ENCODE data around the gene GABBR2.

Gene GABBR2

DNA sequence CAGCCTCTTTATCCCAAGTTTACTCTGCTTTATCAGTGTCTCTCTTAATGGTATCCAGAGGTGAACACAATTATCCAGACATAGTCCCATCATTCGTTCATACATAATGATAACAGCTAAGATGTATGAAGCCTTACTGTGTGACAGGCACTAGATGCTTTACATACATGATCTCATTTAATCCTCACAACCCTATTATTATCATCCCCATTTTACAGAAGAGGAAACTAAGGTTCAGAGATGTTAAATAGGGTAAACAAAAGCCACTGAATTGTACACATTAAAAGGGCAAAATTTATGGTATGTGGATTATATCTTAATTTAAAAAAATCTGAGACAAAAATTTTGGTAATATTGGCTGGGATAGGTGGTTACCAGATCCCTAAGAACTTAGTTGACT, 329.2 kb downstream of the GABBR2 start:
- Mint-ChIP-seq H3K4me3 (no peak overlapping the region), H3K27me3 (ENCODE audit: low read depth, poor library complexity) (peaks cover 15% of the 10 kb centered on the region), H3K9me3 (no peaks in the 10 kb centered on the region), H3K4me1 (peaks cover 16% of the 10 kb centered on the region), H3K36me3 (ENCODE audit: low read depth) (no peaks in the 10 kb centered on the region), H3K27ac (no peak overlapping the region)
- DNase-seq = no peak
- TF ChIP-seq, protein P1, sequence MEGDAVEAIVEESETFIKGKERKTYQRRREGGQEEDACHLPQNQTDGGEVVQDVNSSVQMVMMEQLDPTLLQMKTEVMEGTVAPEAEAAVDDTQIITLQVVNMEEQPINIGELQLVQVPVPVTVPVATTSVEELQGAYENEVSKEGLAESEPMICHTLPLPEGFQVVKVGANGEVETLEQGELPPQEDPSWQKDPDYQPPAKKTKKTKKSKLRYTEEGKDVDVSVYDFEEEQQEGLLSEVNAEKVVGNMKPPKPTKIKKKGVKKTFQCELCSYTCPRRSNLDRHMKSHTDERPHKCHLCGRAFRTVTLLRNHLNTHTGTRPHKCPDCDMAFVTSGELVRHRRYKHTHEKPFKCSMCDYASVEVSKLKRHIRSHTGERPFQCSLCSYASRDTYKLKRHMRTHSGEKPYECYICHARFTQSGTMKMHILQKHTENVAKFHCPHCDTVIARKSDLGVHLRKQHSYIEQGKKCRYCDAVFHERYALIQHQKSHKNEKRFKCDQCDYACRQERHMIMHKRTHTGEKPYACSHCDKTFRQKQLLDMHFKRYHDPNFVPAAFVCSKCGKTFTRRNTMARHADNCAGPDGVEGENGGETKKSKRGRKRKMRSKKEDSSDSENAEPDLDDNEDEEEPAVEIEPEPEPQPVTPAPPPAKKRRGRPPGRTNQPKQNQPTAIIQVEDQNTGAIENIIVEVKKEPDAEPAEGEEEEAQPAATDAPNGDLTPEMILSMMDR (IDR thresholded peaks at IDR 0.05) = no peak

DNA sequence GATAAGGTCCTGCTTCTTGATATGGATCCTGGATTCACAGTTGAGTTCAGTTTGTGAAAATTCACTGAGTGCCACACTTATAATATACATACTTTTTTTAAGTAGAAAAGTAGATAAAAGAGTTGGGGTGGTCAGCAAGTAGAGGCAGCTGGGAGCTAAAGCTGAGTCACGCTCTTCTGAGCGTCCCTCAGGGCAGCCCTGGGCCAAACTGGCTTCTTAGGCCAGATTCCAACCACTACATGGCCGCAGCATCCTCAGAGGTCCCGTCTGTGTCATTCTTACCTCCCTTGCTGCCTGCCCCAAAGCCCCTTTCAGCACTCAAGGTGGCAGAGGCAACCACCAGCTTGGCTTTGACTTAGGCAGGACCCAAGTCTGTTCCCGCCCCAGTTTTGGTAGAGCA, 329.9 kb downstream of the GABBR2 start:
- DNase-seq = no peak
- Mint-ChIP-seq H3K4me1 (peaks cover 16% of the 10 kb centered on the region), H3K27me3 (ENCODE audit: low read depth, poor library complexity) (peaks cover 18% of the 10 kb centered on the region), H3K9me3 (no peaks in the 10 kb centered on the region), H3K4me3 (no peak overlapping the region), H3K36me3 (ENCODE audit: low read depth) (no peaks in the 10 kb centered on the region), H3K27ac (no peak overlapping the region)
- TF ChIP-seq, protein P1 (IDR thresholded peaks at IDR 0.05) = no peak

DNA sequence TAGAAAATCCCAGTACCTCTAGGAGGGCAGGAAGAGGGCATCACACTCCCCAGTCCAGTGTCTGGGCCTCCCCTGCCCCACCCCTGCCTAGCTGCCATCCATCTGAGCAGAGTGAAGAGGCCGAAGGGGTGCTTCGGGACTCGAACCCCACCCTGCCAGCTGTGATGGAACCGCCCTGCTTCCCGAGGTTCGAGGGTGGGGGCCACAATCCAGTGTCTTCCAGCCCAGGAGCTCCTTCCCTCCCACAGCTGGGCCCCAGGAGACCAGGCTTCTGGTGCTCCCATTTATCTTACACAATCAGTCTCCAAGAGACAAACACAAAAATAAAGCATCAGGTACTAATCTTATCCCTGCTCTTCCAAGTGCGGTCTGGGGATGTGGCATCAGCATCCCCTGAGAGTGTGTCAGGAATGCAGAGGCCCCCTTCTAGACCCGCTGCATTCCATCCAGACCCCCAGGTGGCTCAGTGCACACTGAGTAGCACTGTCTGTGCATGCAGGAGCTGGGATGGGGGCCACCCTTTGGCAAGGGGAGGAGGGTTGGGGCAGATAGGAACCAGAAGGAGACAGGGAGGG, 330.4 kb downstream of the GABBR2 start:
- Mint-ChIP-seq H3K9me3 (no peaks in the 10 kb centered on the region), H3K4me3 (no peak overlapping the region), H3K4me1 (peaks cover 16% of the 10 kb centered on the region), H3K27me3 (ENCODE audit: low read depth, poor library complexity) (peaks cover 18% of the 10 kb centered on the region), H3K27ac (no peak overlapping the region), H3K36me3 (ENCODE audit: low read depth) (no peaks in the 10 kb centered on the region)
- no peak for DNase-seq
- TF ChIP-seq, protein P1 (IDR thresholded peaks at IDR 0.05) = no peak

DNA sequence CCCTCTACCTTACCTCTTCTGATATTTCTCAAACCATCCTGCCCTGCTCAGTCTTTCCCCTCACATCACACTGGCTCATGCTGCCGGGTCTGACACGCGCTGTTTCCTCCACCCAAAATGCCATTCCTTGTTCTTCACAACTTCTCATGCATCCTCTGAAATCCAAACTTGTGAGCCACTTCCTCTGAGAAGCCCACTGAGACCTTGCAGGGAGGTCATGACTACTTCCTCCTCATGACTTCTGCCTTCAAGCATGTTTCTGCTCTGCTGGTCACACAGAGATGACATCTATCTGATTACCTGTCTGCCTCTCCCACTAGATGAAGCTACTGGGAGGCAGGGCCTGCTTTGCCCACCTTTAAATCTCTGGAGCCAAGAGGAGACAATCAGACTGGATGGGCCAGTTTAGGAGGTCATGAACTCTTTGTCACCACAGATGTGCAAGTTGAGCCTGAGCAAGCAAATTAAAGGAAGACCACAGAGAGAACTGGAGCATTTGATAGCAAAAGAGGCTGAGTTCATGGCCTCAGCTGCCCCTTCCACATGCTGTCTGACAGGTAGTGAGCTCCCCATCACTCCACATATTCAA, 333.5 kb downstream of the GABBR2 start:
- Mint-ChIP-seq H3K4me3 (no peak overlapping the region), H3K4me1 (peaks cover 9% of the 10 kb centered on the region), H3K27ac (no peak overlapping the region), H3K27me3 (ENCODE audit: low read depth, poor library complexity) (peaks cover 14% of the 10 kb centered on the region), H3K9me3 (no peaks in the 10 kb centered on the region), H3K36me3 (ENCODE audit: low read depth) (no peaks in the 10 kb centered on the region)
- TF ChIP-seq, protein P1 (IDR thresholded peaks at IDR 0.05) = no peak
- no peak for DNase-seq

DNA sequence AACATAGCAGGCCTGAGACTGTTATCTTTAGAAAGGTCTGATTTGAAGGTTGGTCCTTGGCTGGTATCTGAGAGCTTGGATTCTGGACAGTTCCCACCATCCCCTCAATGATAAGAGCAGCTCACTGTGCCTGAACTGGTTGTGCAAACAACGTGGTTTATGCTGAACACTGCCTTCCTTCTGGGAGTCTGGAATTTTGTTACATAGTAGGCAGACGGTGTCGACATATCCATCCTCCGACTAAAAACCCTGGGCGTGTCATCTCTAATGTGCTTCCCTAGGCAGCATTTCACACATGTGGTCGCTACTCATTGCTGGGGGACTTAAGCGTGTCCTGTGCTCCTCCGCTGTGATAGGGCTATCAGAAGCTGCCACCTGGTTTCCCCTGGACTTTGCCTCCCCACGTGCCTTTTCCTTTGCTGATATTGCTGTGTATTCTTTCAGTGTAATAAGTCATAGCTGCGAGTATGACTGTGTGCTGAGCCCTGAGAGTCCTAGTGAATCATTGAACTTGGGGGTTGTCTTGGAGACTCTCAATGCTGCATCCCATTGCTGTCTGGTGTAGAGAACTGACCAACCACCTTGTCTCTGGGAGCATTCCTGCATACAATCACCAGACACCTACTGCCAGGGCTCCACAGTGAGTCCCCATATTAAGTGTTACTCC, 334.2 kb downstream of the GABBR2 start:
- DNase-seq = no peak
- H3K4me1 Mint-ChIP-seq = peaks cover 4% of the 10 kb centered on the region
- H3K27me3 Mint-ChIP-seq (ENCODE audit: low read depth, poor library complexity) = peaks cover 14% of the 10 kb centered on the region
- no peak overlapping the region for H3K27ac Mint-ChIP-seq
- H3K36me3 Mint-ChIP-seq (ENCODE audit: low read depth) = no peaks in the 10 kb centered on the region
- H3K4me3 Mint-ChIP-seq = no peak overlapping the region
- no peaks in the 10 kb centered on the region for H3K9me3 Mint-ChIP-seq
- TF ChIP-seq, protein P1 (IDR thresholded peaks at IDR 0.05) = no peak

Measured in nephron progenitor cell (in vitro differentiated cells).